Myocyte (in vitro differentiated cells): ENCODE results near the gene GTF2F2. TPM values are rescaled to one million over a fixed set of nuclear protein-coding genes. Genes with fewer than 3 reads are reported as not detected.
A peak's percentile ranks its signal among the peaks of the same experiment; 100 is the strongest.
"Not testable (repeated sequence)": the region's sequence is repeated elsewhere in the genome, so short reads cannot be mapped to it uniquely, and the experiment has no call there.

ENCODE experiments used
- DNase-seq: peaks from one replicate; pipeline ENCODE4 v3.0.0-alpha.2; 2012; ENCODE audit warnings: low read depth
- total RNA-seq: library from RNA; depleted of rRNA; stranded (reverse); fragments of >200 nt; gene quantifications from 2 replicates; pipeline ENCODE4 v1.2.3, GENCODE V29; 2014

Gene GTF2F2
- total RNA-seq, 1 donor from 2014 or later: 30.8 TPM

GRCh38 chr13:45244736-45245135 is 124.4 kb downstream of the GTF2F2 start:
- DNase-seq: not testable (repeated sequence)

GRCh38 chr13:45249662-45250061 is 129.4 kb downstream of the GTF2F2 start:
- no peak for DNase-seq

GRCh38 chr13:45254396-45254795 is 134.1 kb downstream of the GTF2F2 start:
- no peak for DNase-seq

DNA sequence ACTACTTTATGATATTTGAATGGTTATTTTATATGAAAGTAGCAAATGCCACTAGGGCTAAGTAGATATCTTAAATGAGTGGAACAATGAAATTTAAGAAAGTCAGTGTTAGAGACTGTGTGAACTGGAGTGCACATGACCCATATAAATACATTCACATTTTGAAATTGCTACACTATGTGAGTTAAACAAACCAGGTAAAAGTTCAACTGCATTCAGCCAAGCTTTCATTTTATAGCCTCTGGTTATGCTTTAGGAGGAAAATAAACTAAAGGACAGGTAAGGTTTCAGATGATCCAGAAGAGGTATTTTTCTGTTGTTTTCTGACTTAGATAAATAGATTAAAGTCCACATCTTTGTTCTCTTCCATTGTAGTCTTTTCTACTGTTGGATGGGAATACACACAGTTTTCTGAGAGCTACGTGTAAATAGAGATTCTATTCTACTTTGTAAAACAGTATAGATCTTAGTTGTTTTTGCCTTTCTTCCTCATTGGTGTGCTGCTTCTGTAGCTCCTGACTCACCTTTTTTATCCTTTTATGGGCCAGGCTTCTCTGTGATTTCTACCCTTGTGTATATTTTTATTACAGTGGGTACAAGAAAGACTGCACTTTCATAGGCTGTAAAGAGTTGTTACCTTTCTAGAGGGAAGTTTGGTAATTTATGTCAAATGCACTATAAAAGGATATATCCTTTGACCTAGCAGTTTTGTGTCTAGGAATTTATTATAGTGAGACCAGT is 135.1 kb downstream of the GTF2F2 start:
- no peak for DNase-seq

DNA sequence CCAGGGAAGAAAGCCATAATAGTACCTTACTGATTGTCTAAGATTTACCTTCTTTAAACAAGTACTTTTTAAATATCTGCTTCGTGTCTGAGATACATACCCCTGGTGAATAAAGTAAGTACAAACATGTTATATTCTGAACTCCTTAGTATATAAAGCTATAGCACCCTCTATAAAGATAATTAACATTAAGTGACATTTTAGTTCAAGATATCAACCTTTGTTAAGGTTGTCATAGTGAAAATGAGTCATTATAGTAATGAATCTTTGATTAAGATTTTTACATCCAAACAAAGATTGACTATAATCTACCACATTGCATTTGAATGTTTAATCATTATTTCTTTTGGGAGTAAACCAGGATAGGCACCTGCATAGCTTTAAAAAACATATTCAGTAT is 135.9 kb downstream of the GTF2F2 start:
- no peak for DNase-seq

DNA sequence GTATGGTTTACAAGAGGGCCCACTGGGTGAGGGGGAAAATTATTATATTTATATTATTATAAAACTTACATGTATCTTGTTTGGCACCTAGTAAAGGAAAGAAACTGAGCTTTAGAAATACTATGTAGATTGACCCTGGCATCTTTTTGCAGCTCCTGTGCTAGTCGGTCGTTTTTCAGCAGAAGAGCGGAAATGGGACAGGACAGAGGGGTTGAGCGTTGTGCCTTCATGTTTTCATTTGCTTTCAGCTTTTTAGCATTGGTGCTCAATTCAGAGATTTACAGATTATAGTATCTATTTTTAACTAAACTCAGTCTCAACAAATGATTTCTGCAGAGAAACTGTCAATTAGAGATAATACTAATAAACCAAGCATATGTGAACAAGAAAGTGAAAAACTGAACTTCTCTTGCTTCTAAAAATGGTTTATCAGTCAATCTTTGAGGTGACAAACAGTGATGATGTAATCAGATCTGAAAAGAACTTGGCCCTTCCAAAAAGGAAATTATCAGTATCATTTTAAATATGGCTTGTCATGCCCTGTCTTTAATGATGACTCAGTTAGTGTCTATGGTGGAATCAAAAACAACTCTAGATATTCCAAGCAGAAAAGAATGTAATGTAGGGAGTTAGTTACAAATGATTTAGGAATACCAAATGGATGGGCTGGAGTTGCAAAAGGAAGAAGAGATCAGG is 137.5 kb downstream of the GTF2F2 start:
- DNase-seq: peak; percentile 45

DNA sequence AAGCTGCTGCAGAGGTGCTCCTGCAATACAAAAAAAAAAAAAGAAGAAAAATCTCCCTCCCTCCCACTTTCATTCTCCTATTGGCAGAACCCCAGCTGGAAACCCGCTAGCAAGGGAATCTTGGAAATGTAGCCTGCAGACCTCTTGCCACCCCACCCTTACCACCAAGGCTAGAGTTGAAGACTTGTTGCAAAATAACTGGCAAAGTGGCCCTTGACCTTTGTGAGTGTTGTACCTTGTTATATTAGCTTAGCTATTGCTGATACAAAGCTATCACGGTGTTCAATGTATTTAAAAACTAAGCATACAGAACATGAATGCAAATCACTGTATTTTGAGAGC is 138.0 kb downstream of the GTF2F2 start:
- DNase-seq: peak; percentile 73

DNA sequence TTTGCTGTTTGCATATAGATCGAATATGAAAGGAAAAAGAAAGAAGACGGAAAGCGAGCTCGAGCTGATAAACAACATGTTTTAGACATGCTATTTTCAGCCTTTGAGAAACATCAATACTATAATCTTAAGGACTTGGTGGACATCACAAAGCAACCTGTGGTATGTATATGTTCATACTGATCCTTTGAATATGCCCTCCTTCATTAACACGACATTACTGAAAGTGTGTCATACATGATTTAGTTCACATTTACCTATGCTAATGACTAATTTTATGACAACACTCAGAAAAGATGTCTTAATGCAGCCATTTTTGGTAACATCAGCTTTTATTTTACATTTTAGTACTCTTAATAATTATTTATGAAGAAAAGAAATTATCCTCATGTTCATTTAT is 146.9 kb downstream of the GTF2F2 start:
- DNase-seq: no peak

DNA sequence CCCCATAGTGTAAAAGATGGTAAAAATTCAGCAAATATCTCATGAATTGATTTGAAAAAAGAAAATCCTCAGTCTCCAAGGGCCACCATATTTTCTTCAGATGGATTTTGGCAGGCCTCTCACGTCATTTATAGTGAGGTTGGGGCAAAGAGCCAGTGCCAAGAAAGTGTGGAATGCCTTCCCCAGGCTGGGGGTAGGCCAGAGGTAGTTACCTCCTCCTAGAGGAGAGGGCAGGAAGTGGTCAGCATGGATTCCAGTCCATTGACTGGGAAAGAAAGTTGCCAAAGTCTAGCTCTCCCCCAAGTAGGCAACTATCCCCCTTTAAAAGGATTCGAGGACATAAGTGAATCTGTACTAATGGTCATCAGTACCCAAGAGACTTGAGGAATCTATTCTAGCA is 148.9 kb downstream of the GTF2F2 start:
- no peak for DNase-seq

GRCh38 chr13:45276913-45277312 is 156.6 kb downstream of the GTF2F2 start:
- DNase-seq: no peak

DNA sequence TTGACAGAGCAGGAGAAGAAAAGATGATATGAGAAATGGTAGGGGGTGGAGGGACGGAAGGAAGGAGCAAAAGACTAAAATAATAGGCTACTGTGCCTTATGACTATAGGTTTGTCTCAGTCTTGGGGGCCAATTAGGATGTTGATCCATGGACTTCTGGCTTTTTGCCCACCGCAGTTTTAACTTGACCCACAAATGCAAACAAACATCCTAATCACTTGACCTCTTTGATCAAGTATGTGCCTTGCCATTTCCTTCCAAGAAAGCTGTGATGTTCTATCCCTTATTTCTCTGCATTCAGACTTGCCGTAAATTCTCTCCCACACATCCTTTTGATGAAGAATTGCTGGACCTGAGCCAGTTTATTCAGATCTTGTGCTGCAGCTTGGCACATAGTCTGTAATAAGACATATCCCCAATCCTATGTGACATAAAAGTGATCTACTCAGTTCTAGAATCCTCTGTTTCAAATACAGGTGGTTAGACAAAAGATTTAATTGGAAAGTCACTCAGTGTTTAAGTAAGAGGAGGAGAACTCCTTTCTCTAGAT is 157.9 kb downstream of the GTF2F2 start:
- DNase-seq: no peak

DNA sequence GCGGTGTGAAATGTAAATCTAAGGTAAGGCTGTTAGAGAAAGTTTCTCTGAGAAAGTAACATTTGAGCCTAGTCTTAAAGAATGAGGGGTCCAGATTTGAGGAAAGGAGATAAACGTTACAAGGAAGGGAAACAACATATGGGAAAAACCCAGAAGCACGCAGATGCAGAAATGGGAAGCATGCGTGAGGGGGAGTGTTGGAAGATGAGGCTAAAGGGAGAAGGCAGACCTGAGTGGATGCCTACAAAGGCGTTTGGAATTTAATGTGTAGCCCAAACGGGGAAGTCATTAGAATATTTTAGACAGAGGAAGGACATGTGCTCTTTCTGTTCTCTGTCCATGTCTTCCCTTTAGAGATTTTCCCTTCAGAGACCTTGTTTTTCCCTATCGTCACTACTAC is 159.7 kb downstream of the GTF2F2 start:
- DNase-seq: no peak

GRCh38 chr13:45280751-45281634 is 160.7 kb downstream of the GTF2F2 start:
- peak; percentile 81 for DNase-seq

GRCh38 chr13:45282994-45283393 is 162.7 kb downstream of the GTF2F2 start:
- DNase-seq: no peak

- DNase-seq: no peak
Observed at GRCh38 chr13:45289936-45290563, 169.7 kb downstream of the GTF2F2 start.

DNA sequence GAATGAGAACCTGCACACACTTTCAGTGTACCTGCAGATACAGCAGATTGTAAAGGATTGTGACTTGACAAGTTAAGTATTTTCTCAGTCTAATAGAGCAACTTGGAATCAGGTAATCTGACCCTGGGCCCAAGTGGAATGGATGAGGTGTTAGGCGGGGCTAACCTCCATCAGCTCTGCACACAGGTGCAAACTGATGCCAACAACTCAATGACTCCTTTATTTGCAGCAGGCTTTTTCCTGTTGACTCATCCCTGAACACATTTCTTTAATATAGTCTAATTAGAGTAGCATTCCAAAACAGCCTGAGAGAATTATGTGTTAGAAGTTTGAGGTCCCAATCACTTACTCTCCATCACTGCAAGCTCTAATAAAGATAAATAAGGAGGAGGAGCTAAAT is 171.9 kb downstream of the GTF2F2 start:
- DNase-seq: peak; percentile 49

DNA sequence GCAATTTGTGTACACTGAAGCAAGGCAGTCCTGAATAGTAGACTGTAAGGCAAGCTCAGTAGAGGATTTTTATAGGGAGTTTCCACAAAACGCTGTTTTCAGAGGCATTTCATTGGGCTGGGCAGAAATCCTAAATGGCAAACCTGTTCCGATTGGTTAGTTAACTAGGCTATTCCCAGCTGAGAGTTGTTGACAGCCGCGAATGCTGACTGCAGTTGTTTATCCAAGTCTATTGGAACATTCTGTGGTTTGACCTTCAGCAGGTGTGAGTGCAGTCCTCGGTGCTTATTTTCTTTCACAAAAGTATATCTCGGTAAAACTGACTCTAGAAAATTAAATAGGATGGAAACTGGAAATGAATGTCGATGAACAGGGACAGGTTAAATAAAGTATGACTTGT is 175.2 kb downstream of the GTF2F2 start:
- peak; percentile 95 for DNase-seq

DNA sequence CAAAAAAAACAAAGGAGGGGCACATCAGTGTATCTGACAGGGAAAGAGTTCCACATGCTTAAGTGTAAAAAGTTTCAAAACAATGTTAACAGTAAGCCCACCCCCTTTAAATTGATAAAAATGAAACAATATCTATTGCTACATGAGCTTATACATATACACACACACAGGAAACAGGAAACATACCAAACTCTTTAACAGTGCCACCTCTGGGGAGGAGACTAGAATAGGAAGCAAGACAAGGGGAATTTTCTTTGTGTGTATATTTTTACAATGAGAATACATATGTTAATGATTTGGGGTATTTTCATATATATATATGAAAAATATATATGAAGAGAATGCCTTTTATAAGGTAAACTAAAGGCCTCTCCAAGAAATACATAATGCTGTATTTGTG is 175.9 kb downstream of the GTF2F2 start:
- no peak for DNase-seq

GRCh38 chr13:45297456-45298205 is 177.3 kb downstream of the GTF2F2 start:
- DNase-seq: peak; percentile 87

GRCh38 chr13:45298206-45298505 is 177.8 kb downstream of the GTF2F2 start:
- DNase-seq: no peak

DNA sequence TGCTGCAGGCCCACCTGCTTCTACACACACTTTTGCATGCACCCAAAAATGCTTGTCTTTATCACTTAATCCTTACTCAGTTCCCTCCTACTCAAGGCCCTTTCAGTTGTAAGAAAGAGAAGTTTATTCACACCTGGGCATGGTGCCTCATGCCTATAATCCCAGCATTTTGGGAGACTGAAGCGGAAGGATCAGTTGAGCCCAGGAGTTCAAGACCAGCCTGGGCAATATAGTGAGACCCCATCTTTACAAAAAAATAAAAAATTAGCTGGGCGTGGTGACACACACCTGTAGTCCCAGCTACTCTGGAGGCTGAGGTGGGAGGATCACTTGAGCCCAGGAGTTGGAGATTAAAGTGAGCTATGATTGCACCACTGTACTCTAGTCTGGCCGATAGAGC is 178.2 kb downstream of the GTF2F2 start:
- not testable (repeated sequence) for DNase-seq
